ENCODE measurements around the gene PKP1.

- TF ChIP-seq CTCF (IDR thresholded peaks at IDR 0.05) (no peak), EZH2 (IDR thresholded peaks at IDR 0.05) (no peak), EZH2phosphoT487 (IDR thresholded peaks at IDR 0.05) (no peak)
Measured at GRCh38 chr1:201376107-201376463, 92.8 kb downstream of the PKP1 start.
